Measurements from ENCODE around the gene SLC25A15. TPM values are rescaled to one million over a fixed set of nuclear protein-coding genes. Genes with fewer than 3 reads are reported as not detected.
A peak's percentile ranks its signal among the peaks of the same experiment; 100 is the strongest.

The SLC25A15 gene
- total and polyA plus RNA-seq, 2 experiments from 2014 or later = 12.7 to 24.4 TPM

GRCh38 chr13:40758811-40759210, 30.6 kb upstream of the SLC25A15 start:
- Histone ChIP-seq H3K27ac (no peak overlapping the region), H3K4me2 (ENCODE audit: unreplicated experiment) (no peak overlapping the region), H3F3A (ENCODE audit: insufficient read depth) (peaks cover 19% of the 10 kb centered on the region), H3K9ac (no peak overlapping the region), H3K79me2 (ENCODE audit: insufficient read depth) (0 out of 2 replicates have a peak, but pooled peaks cover 4% of the 10 kb centered on the region), H3K36me3 (ENCODE audit: low read depth) (peaks cover 14% of the 10 kb centered on the region; the same call in 1 of the 2 replicates), H4K20me1 (ENCODE audit: insufficient read depth) (no peaks in the 10 kb centered on the region), H3K4me3 (no peak overlapping the region), H3K4me1 (ENCODE audit: insufficient read depth) (peaks cover 15% of the 10 kb centered on the region), H3K9me2 (ENCODE audit: insufficient read depth) (no peaks in the 10 kb centered on the region), H3K27me3 (replicated peaks; ENCODE audit: insufficient read depth) (no peaks in the 10 kb centered on the region), H3K9me3 (ENCODE audit: low read depth) (no peaks in the 10 kb centered on the region), H2AFZ (no peak overlapping the region)
- in situ Hi-C loops (cut with MboI) = no loop called here
- 94 to 96% methylated on average over 4 of the region's 4 CpGs for WGBS, 2 experiments (ENCODE audit: low coverage in 1 of 2, low lambda C conversion rate in 2 of 2, missing lambda C conversion rate in 2 of 2)
- TF ChIP-seq EZH2phosphoT487 (IDR thresholded peaks at IDR 0.05; ENCODE audit: insufficient read depth, low read depth) (no peak), EZH2 (IDR thresholded peaks at IDR 0.05; ENCODE audit: insufficient read depth, poor library complexity, severe bottlenecking) (no peak)
- DNase-seq = no peak

- H3K9me2 ChIP-seq (ENCODE audit: insufficient read depth) = no peaks in the 10 kb centered on the region
- H3K27me3 ChIP-seq (replicated peaks; ENCODE audit: insufficient read depth) = no peaks in the 10 kb centered on the region
- H2AFZ ChIP-seq = no peak overlapping the region
- peak overlapping the region; percentile 42 for H3K27ac ChIP-seq
- in situ Hi-C loops (cut with MboI) = no loop called here
- no peaks in the 10 kb centered on the region for H3K9me3 ChIP-seq (ENCODE audit: low read depth)
- peaks cover 24% of the 10 kb centered on the region for H3K4me1 ChIP-seq (ENCODE audit: insufficient read depth)
- WGBS, 2 experiments (ENCODE audit: low coverage in 1 of 2, low lambda C conversion rate in 2 of 2, missing lambda C conversion rate in 2 of 2) = 74 to 82% methylated on average over 1 of the region's 1 CpG
- TF ChIP-seq EZH2phosphoT487 (IDR thresholded peaks at IDR 0.05; ENCODE audit: insufficient read depth, low read depth) = peak; percentile 79; the same call in 1 of the 2 replicates
- TF ChIP-seq EZH2 (IDR thresholded peaks at IDR 0.05; ENCODE audit: insufficient read depth, poor library complexity, severe bottlenecking) = no peak
- peaks cover 15% of the 10 kb centered on the region; the same call in 1 of the 2 replicates for H3K36me3 ChIP-seq (ENCODE audit: low read depth)
- H3K4me3 ChIP-seq = no peak overlapping the region
- DNase-seq = peak; percentile 84
- H3K9ac ChIP-seq = no peak overlapping the region
- H4K20me1 ChIP-seq (ENCODE audit: insufficient read depth) = no peaks in the 10 kb centered on the region
- peaks cover 29% of the 10 kb centered on the region for H3F3A ChIP-seq (ENCODE audit: insufficient read depth)
- peaks cover 10% of the 10 kb centered on the region; the same call in 1 of the 2 replicates for H3K79me2 ChIP-seq (ENCODE audit: insufficient read depth)
- H3K4me2 ChIP-seq (ENCODE audit: unreplicated experiment) = no peak overlapping the region
These were observed 26.6 kb upstream of the SLC25A15 start for GRCh38 chr13:40762849-40763248.

- Histone ChIP-seq H3F3A (ENCODE audit: insufficient read depth) (peaks cover 29% of the 10 kb centered on the region), H3K9me2 (ENCODE audit: insufficient read depth) (no peaks in the 10 kb centered on the region), H3K4me1 (ENCODE audit: insufficient read depth) (peaks cover 27% of the 10 kb centered on the region), H2AFZ (no peak overlapping the region), H3K27ac (peak overlapping the region; percentile 35), H3K27me3 (replicated peaks; ENCODE audit: insufficient read depth) (no peaks in the 10 kb centered on the region), H3K9me3 (ENCODE audit: low read depth) (no peaks in the 10 kb centered on the region), H3K9ac (no peak overlapping the region), H4K20me1 (ENCODE audit: insufficient read depth) (no peaks in the 10 kb centered on the region), H3K36me3 (ENCODE audit: low read depth) (peaks cover 12% of the 10 kb centered on the region; the same call in 1 of the 2 replicates), H3K4me2 (ENCODE audit: unreplicated experiment) (peak overlapping the region; percentile 3), H3K4me3 (no peak overlapping the region), H3K79me2 (ENCODE audit: insufficient read depth) (peaks cover 15% of the 10 kb centered on the region)
- TF ChIP-seq EZH2 (IDR thresholded peaks at IDR 0.05; ENCODE audit: insufficient read depth, poor library complexity, severe bottlenecking) (no peak), EZH2phosphoT487 (IDR thresholded peaks at IDR 0.05; ENCODE audit: insufficient read depth, low read depth) (no peak)
- in situ Hi-C loops (cut with MboI) = no loop called here
- DNase-seq = peak; percentile 49
- WGBS, 2 experiments (ENCODE audit: low coverage in 1 of 2, low lambda C conversion rate in 2 of 2, missing lambda C conversion rate in 2 of 2) = 87 to 95% methylated on average over 3 of the region's 3 CpGs
These were observed 24.6 kb upstream of the SLC25A15 start for GRCh38 chr13:40764587-40765403.

- WGBS, 2 experiments (ENCODE audit: low coverage in 1 of 2, low lambda C conversion rate in 2 of 2, missing lambda C conversion rate in 2 of 2) = 98 to 100% methylated on average over 1 of the region's 1 CpG
These were observed 23.8 kb upstream of the SLC25A15 start for GRCh38 chr13:40765602-40766001.

More at GRCh38 chr13:40765602-40766001, 23.8 kb upstream of the SLC25A15 start:
- in situ Hi-C loops (cut with MboI) = no loop called here
- no peaks in the 10 kb centered on the region for H3K27me3 ChIP-seq (replicated peaks; ENCODE audit: insufficient read depth)
- H3K36me3 ChIP-seq (ENCODE audit: low read depth) = peaks cover 11% of the 10 kb centered on the region; the same call in 1 of the 2 replicates
- H2AFZ ChIP-seq = no peak overlapping the region
- peaks cover 23% of the 10 kb centered on the region for H3K79me2 ChIP-seq (ENCODE audit: insufficient read depth)
- H4K20me1 ChIP-seq (ENCODE audit: insufficient read depth) = no peaks in the 10 kb centered on the region
- H3K9me2 ChIP-seq (ENCODE audit: insufficient read depth) = no peaks in the 10 kb centered on the region
- H3K9ac ChIP-seq = no peak overlapping the region
- H3F3A ChIP-seq (ENCODE audit: insufficient read depth) = peaks cover 34% of the 10 kb centered on the region
- H3K9me3 ChIP-seq (ENCODE audit: low read depth) = no peaks in the 10 kb centered on the region
- H3K4me1 ChIP-seq (ENCODE audit: insufficient read depth) = peaks cover 32% of the 10 kb centered on the region
- H3K27ac ChIP-seq = no peak overlapping the region
- H3K4me2 ChIP-seq (ENCODE audit: unreplicated experiment) = no peak overlapping the region
- TF ChIP-seq EZH2 (IDR thresholded peaks at IDR 0.05; ENCODE audit: insufficient read depth, poor library complexity, severe bottlenecking) (no peak), EZH2phosphoT487 (IDR thresholded peaks at IDR 0.05; ENCODE audit: insufficient read depth, low read depth) (no peak)
- DNase-seq = no peak
- H3K4me3 ChIP-seq = no peak overlapping the region

Measured in GM23248 (cell line).